ENCODE data around the gene WDR35. TPM values are rescaled to one million over a fixed set of nuclear protein-coding genes. Genes with fewer than 3 reads are reported as not detected.

WDR35 gene
- total RNA-seq: 17.4 and 18.1 TPM in 2 replicates

DNA sequence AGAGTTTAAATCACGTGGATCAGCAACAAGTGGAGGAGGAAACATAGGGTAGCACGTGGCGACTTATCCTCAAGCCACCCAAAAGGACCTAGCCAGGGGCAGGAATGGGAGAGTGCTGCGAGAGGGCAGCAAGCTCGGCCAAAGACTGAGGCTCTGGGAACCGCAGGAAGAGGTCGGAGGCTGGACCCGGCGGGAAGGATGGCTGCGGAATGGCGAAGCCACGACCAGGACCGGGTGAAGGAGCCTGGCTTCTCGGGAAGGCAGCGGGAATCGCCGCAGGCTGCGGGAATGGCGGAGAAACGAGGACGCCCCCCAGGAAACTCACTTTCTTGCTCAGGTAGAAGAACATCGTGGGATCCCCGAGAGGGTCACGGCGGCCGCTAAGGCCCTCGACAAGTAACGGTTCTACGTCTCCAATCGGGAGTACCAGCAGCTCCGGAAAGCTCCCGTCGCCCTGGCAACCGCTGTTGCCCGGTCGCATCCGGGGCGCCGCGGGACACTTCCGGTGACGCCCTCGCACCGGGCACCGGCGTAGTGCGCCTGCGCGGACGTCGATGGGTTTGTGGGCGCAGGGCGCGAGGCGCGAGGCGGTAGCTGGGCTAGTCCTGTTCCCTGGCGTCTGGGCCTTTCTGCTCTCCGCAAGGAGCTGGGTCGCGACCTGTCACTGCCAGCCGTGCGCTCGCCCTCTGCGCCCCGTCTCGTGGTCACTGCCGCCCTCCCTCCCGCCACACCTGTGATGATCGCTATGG lies at the start of gene WDR35:
Gene WDR35, minus strand, starts transcription at position 439 of the 749 bp plus-strand sequence. Its CDS starts 90 bp downstream, at position 349.
- TF ChIP-seq, protein P1, sequence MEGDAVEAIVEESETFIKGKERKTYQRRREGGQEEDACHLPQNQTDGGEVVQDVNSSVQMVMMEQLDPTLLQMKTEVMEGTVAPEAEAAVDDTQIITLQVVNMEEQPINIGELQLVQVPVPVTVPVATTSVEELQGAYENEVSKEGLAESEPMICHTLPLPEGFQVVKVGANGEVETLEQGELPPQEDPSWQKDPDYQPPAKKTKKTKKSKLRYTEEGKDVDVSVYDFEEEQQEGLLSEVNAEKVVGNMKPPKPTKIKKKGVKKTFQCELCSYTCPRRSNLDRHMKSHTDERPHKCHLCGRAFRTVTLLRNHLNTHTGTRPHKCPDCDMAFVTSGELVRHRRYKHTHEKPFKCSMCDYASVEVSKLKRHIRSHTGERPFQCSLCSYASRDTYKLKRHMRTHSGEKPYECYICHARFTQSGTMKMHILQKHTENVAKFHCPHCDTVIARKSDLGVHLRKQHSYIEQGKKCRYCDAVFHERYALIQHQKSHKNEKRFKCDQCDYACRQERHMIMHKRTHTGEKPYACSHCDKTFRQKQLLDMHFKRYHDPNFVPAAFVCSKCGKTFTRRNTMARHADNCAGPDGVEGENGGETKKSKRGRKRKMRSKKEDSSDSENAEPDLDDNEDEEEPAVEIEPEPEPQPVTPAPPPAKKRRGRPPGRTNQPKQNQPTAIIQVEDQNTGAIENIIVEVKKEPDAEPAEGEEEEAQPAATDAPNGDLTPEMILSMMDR (IDR thresholded peaks at IDR 0.05; ENCODE audit: extremely low read depth, low read depth, low read length): no peak
- peak within 1 kb of the TSS; percentile 64 for H3K27ac ChIP-seq (ENCODE audit: low read depth, low read length)
- no peaks in the 10 kb centered on the region for H4K20me1 ChIP-seq (ENCODE audit: insufficient read depth, low read length)
- H3K36me3 ChIP-seq (ENCODE audit: insufficient read depth, low read length): no peaks in the 10 kb centered on the region
- peak within 1 kb of the TSS; percentile 100 for H2AFZ ChIP-seq (ENCODE audit: low read length)
- H3K79me2 ChIP-seq (ENCODE audit: insufficient read depth, low read length): peaks cover 19% of the 10 kb centered on the region
- H3K27me3 ChIP-seq (ENCODE audit: insufficient read depth, low read length): peaks cover 6% of the 10 kb centered on the region
- no peaks in the 10 kb centered on the region for H3K9me3 ChIP-seq (ENCODE audit: low read depth, low read length)
- peak within 1 kb of the TSS; percentile 81 for H3K4me3 ChIP-seq (ENCODE audit: insufficient read depth, low read length)
- H3K4me1 ChIP-seq (ENCODE audit: insufficient read depth, low read length): peaks cover 17% of the 10 kb centered on the region
- peak within 1 kb of the TSS; percentile 99 for H3K4me2 ChIP-seq (ENCODE audit: insufficient read depth, low read length)
- DNase-seq (ENCODE audit: insufficient read length, low spot score, missing footprints): peak; percentile 97

DNA sequence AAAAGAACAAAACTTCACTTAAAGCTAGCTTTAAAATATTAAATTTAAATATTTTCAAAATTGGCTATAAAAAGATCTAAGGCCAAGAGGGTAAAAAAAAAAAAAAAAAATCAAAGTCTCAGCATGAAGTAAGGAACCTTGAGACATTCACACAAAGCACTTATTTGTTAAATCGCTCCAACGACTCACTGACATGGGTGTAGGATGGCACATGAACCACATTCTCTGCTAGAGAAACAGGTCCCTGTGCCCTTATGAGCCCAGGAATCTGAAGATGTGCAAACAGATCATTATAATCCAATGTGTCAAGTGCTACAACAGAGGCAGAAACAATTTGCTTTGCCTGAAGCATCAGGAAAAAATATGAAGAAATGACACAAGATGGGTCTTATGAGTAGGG lies 47.8 kb upstream of the WDR35 start:
- TF ChIP-seq, protein P1 (IDR thresholded peaks at IDR 0.05; ENCODE audit: extremely low read depth, low read depth, low read length): no peak
- H2AFZ ChIP-seq (ENCODE audit: low read length): no peak overlapping the region
- H3K79me2 ChIP-seq (ENCODE audit: insufficient read depth, low read length): peaks cover 87% of the 10 kb centered on the region
- H3K9me3 ChIP-seq (ENCODE audit: low read depth, low read length): no peaks in the 10 kb centered on the region
- H3K4me1 ChIP-seq (ENCODE audit: insufficient read depth, low read length): peaks cover 9% of the 10 kb centered on the region
- H3K27me3 ChIP-seq (ENCODE audit: insufficient read depth, low read length): no peaks in the 10 kb centered on the region
- H4K20me1 ChIP-seq (ENCODE audit: insufficient read depth, low read length): peaks cover 57% of the 10 kb centered on the region
- H3K4me3 ChIP-seq (ENCODE audit: insufficient read depth, low read length): no peak overlapping the region
- peaks cover 81% of the 10 kb centered on the region for H3K36me3 ChIP-seq (ENCODE audit: insufficient read depth, low read length)
- H3K27ac ChIP-seq (ENCODE audit: low read depth, low read length): no peak overlapping the region
- H3K4me2 ChIP-seq (ENCODE audit: insufficient read depth, low read length): no peak overlapping the region
- no peak for DNase-seq (ENCODE audit: insufficient read length, low spot score, missing footprints)

DNA sequence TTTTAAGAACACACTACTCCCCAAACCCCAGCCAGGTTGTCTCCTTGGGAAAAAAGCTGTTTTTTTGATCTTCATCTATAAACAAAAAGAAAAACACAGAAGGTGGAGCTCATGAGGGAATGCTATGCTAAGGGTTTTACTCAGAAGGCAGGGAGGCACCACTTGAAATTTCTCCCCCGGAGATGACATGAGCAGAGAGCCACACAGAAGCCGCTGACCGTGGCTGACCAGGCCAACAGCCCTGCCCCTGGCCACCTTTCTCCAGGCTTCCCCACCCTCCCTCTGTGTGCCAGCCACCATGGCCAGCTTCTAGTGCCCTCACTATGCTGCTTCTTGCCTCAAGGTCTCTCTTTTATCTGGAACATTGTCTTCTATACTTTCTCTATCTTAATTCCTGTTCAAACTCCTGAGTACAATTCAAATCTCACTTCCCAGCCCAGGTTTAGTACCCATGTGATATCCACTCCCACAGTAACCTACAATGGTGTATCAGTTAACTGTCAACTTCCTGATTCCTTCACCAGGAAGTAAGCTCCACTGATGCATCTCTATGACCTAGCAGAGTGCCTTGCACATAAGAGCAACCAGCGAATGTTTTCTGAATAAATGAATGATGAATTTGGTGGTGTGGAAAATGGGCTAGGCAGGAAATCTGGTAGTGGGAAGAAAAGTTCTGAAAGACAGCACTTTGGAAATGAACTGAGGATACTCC lies 46.2 kb upstream of the WDR35 start:
- Histone ChIP-seq H3K36me3 (ENCODE audit: insufficient read depth, low read length) (peaks cover 96% of the 10 kb centered on the region), H3K27ac (ENCODE audit: low read depth, low read length) (peak overlapping the region; percentile 24), H3K4me3 (ENCODE audit: insufficient read depth, low read length) (no peak overlapping the region)

More for the DNA sequence above, 46.2 kb upstream of the WDR35 start:
- Histone ChIP-seq H3K79me2 (ENCODE audit: insufficient read depth, low read length) (peaks cover 78% of the 10 kb centered on the region), H2AFZ (ENCODE audit: low read length) (no peak overlapping the region), H3K4me1 (ENCODE audit: insufficient read depth, low read length) (peaks cover 8% of the 10 kb centered on the region), H3K9me3 (ENCODE audit: low read depth, low read length) (no peaks in the 10 kb centered on the region), H4K20me1 (ENCODE audit: insufficient read depth, low read length) (peaks cover 43% of the 10 kb centered on the region), H3K4me2 (ENCODE audit: insufficient read depth, low read length) (no peak overlapping the region), H3K27me3 (ENCODE audit: insufficient read depth, low read length) (no peaks in the 10 kb centered on the region)
- no peak for DNase-seq (ENCODE audit: insufficient read length, low spot score, missing footprints)
- TF ChIP-seq, protein P1 (IDR thresholded peaks at IDR 0.05; ENCODE audit: extremely low read depth, low read depth, low read length): no peak
